SK-N-MC (cell line): ENCODE data around the gene PIGQ.

ENCODE experiments used
- DNase-seq: peaks from one replicate; pipeline ENCODE4 v3.0.0-alpha.2; 2011; ENCODE audit warnings: low read depth, low spot score
- H3K27ac ChIP-seq: fragments of 200-600 bp; sonication (generic); 2 replicates; pipeline ENCODE4 v1.5.1; 2016; ENCODE audit warnings: mixed run types
- H3K36me3 ChIP-seq: fragments of 200-600 bp; sonication (generic); 2 replicates; pipeline ENCODE4 v1.6.1; 2017; ENCODE audit warnings: antibody characterized with exemption, low read length, mixed read lengths; ENCODE audit not compliant: insufficient read depth
- H3K4me3 ChIP-seq: fragments of 200-600 bp; sonication (generic); 2 replicates; pipeline ENCODE4 v1.5.1; 2016
- H3K9ac ChIP-seq: fragments of 200-600 bp; sonication (generic); 2 replicates; pipeline ENCODE4 v1.8.0; 2017; ENCODE audit warnings: mixed run types, mixed read lengths; ENCODE audit not compliant: insufficient read length
- H3K9me3 ChIP-seq: fragments of 200-600 bp; sonication (generic); 2 replicates; pipeline ENCODE4 v1.6.1; 2017; ENCODE audit warnings: low read depth, mild to moderate bottlenecking, antibody characterized with exemption, low read length, moderate library complexity, mixed read lengths
- EZH2 ChIP-seq: fragments of 200-600 bp; sonication (generic); IDR thresholded peaks from one replicate; pipeline ENCODE4 v1.6.1; 2017; ENCODE audit warnings: antibody characterized with exemption
- FOXP2 ChIP-seq: optimal IDR thresholded peaks from 2 replicates; pipeline ENCODE3; 2011; ENCODE audit warnings: mild to moderate bottlenecking, moderate library complexity; ENCODE audit not compliant: insufficient read depth; ENCODE audit errors: extremely low read length, control extremely low read depth
- POLR2AphosphoS5 ChIP-seq: IDR thresholded peaks from 2 replicates; pipeline ENCODE4 v1.6.1; 2012; ENCODE audit warnings: mild to moderate bottlenecking, low read depth, low read length, borderline replicate concordance

PIGQ gene

GRCh38 chr16:585351-585750 lies 15.6 kb downstream of the PIGQ start:
- DNase-seq, result no peak
- Histone ChIP-seq H3K4me3 (no peak overlapping the region), H3K36me3 (no peaks in the 10 kb centered on the region), H3K27ac (no peak overlapping the region), H3K9ac (no peak overlapping the region), H3K9me3 (no peaks in the 10 kb centered on the region)
- TF ChIP-seq POLR2AphosphoS5 (0 out of 2 replicates have a peak, but pooled peaks have one; percentile 12), EZH2 (no peak)

DNA sequence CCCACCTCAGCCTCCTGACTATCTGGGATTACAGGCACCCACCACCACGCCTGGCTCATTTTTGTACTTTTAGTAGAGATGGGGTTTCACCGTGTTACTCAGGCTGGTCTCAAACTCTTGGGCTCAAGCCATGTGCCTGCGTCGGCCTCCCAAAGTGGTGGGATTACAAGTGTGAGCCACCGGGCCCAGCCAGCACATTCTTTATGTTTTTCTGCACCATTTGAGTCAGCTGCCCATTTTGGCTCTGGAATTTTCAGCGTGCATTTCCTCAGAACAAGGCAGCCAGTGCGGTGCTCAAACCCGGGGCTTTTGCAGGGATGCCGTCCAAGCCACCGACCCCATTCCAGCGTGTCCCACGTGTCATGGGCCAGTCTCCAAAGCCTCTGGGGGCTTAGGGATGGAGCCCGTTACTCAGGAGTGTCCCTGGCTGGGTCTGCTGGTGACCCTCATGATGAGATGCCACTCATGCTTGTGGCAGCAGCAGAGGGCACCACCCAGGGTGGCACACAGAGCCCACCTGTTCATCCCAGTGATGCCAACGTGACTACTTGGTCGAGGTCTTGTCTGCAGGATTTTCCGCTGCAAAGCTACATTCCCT lies 16.4 kb downstream of the PIGQ start:
- Histone ChIP-seq H3K4me3 (no peak overlapping the region), H3K9me3 (no peaks in the 10 kb centered on the region), H3K27ac (no peak overlapping the region), H3K9ac (no peak overlapping the region), H3K36me3 (no peaks in the 10 kb centered on the region)
- TF ChIP-seq EZH2 (no peak), FOXP2 (no peak), POLR2AphosphoS5 (no peak)
- DNase-seq, result no peak

- Histone ChIP-seq H3K4me3 (no peak overlapping the region), H3K9ac (no peak overlapping the region)
These were observed 17.1 kb downstream of the PIGQ start for GRCh38 chr16:586645-587590.

DNA sequence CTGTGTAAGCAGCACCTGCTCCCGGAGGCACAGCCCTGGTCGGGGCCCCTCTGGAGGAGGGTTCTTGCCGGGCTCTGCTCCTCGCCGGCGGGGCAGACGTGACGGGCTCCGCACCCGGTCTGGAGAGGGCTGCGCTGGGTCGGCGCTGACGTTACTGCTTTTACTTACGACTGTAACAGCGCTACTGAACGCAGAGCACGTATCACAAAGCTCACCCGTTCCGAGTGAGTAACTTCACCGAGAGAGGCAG lies 18.8 kb downstream of the PIGQ start:
- DNase-seq, result no peak
- Histone ChIP-seq H3K9me3 (no peaks in the 10 kb centered on the region), H3K9ac (peak overlapping the region; percentile 96), H3K27ac (peak overlapping the region; percentile 98), H3K4me3 (peak overlapping the region; percentile 99), H3K36me3 (no peaks in the 10 kb centered on the region)
- TF ChIP-seq EZH2, result no peak
- no peak for TF ChIP-seq POLR2AphosphoS5
- no peak for TF ChIP-seq FOXP2

More at GRCh38 chr16:586645-587590, 17.1 kb downstream of the PIGQ start:
- DNase-seq, result no peak
- no peaks in the 10 kb centered on the region for H3K36me3 ChIP-seq
- H3K9me3 ChIP-seq, result no peaks in the 10 kb centered on the region
- no peak overlapping the region for H3K27ac ChIP-seq
- TF ChIP-seq EZH2 (no peak), POLR2AphosphoS5 (no peak), FOXP2 (no peak)

DNA sequence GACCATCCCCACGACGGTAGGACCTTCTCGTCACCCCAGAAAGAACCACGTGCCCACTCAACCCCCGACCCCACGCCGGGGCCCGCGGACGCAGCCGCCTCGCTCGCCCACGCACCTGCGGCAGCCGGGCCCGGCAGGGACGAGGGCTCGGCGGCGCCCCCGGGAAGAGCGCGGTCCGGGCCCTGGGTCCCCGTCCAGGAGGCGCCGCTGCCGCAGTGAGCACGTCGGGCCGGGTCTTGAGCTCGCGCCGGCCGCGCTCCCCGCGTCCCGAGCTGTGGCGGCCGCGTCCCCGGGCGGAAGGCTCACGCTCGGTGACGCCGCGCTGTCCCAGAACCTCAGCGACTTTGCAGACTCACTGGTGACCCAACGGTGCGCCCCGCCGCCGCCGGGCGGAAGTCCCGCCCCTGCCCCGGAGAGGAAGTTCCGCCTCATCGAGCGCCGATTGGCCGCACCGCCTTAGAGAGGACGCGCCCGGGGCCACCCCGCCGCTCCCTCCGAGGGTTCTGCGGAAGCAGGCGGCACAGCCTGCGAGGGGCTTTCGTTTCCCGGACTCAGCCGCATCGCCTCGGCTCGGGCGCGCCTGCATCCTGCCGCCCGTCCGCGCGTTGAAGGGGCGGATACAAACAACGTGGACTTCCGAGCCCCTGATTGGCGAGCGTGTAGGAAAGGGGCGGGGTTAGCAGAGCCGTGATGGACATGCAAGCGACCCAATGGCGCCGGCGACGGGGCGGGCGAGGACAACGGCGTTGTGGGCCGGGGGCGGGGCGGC lies 19.3 kb downstream of the PIGQ start:
- peak; percentile 84 for DNase-seq
- H3K27ac ChIP-seq, result peak overlapping the region; percentile 98
- peak overlapping the region; percentile 96 for H3K9ac ChIP-seq
- H3K9me3 ChIP-seq, result no peaks in the 10 kb centered on the region
- TF ChIP-seq POLR2AphosphoS5 (peak; percentile 84), FOXP2 (no peak)
- no peaks in the 10 kb centered on the region for H3K36me3 ChIP-seq
- peak overlapping the region; percentile 99 for H3K4me3 ChIP-seq

DNA sequence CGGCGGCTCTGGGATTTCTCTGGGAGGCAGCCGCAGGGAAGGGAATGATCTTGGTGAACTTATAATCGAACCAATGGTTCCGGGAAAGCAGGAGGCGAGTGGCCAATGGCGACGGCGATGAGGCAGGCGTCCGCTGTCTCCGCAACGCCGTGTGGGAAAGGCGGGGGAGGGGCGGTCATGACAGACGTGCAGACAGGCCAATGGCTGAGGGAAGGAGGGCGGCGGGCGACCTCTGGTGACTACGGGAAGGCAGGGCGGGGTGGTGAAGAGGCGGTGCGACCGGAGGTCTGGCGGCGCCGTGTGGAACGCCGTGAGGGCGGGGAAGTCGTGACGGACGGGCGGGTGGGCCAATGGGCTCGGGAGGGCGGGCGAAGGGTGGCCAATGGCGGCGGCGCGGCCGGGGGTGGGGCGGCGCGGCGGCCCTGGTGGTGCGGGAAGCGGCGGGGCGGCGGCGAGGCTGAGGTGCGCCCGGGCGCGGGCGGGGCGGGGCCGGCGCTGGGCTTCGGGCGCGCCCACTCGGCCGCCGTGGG lies 20.0 kb downstream of the PIGQ start, which contains the start of gene RAB40C:
TSS of gene RAB40C (plus strand) at position 409 of the 530 bp plus-strand sequence. CDS start 226 bp downstream, outside the sequence.
- TF ChIP-seq FOXP2, result no peak
- no peak for TF ChIP-seq EZH2
- no peak for TF ChIP-seq POLR2AphosphoS5
- Histone ChIP-seq H3K9ac (peak within 1 kb of the TSS; percentile 96), H3K27ac (peak within 1 kb of the TSS; percentile 98), H3K9me3 (no peaks in the 10 kb centered on the region), H3K36me3 (no peaks in the 10 kb centered on the region), H3K4me3 (peak within 1 kb of the TSS; percentile 99)
- DNase-seq, result peak; percentile 86

DNA sequence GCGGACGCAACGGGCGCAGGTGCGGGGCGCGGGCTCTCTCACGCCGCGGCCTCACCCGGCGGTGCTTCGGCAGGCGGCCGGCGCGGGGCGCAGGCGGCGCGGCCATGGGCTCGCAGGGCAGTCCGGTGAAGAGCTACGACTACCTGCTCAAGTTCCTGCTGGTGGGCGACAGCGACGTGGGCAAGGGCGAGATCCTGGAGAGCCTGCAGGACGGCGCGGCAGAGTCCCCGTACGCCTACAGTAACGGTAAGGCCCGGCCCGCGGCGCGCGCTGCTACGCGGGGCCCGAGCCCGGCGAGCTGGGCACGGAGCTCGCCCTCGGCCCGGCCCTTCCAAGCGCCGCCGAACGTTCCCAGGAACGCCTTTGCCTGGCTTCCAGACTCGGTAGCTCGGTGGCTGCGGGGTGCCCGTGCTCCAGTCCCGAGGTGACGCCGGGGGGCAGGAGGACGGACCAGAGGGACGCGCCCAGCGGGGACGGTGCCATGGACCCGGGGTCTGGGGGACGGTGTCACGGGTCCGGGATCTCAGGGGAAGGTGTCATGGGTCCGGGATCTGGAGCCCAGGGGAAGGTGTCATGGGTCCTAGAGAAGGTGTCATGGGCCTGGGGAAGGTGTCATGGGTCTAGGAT lies 20.5 kb downstream of the PIGQ start:
- peak overlapping the region; percentile 89 for H3K9ac ChIP-seq
- peak overlapping the region; percentile 90 for H3K4me3 ChIP-seq
- H3K27ac ChIP-seq, result no peak overlapping the region
- no peak for DNase-seq
- H3K36me3 ChIP-seq, result no peaks in the 10 kb centered on the region
- TF ChIP-seq EZH2, result no peak
- TF ChIP-seq FOXP2, result no peak
- no peak for TF ChIP-seq POLR2AphosphoS5
- H3K9me3 ChIP-seq, result no peaks in the 10 kb centered on the region

DNA sequence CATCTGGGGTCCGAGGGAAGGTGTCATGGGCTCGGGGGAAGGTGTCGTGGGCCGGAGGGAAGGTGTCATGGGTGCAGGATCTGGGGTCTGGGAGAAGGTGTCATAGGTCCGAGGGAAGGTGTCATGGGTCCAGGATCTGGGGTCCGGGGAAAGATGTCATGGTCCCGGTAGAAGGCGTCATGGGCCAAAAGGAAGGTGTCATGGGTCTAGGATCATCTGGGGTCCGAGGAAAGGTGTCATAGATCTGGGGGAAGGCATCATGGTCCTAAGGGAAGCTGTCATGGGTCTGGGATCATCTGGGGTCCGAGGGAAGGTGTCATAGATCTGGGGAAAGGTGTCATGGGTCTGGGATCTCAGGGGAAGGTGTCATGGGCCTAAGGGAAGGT lies 21.0 kb downstream of the PIGQ start:
- Histone ChIP-seq H3K4me3 (peak overlapping the region; percentile 90), H3K9ac (peak overlapping the region; percentile 89), H3K27ac (no peak overlapping the region), H3K36me3 (no peaks in the 10 kb centered on the region), H3K9me3 (no peaks in the 10 kb centered on the region)
- no peak for DNase-seq
- no peak for TF ChIP-seq FOXP2
- TF ChIP-seq EZH2, result no peak
- TF ChIP-seq POLR2AphosphoS5, result no peak
